GM21423 (cell line): ENCODE data around the gene CCDC138.

Experiments used
- ATAC-seq: cut with Tn5 transposase; IDR thresholded peaks from one replicate; pipeline ENCODE4 v1.9.1; 2021; ENCODE audit warnings: mild to moderate bottlenecking, moderate library complexity; ENCODE audit not compliant: unreplicated experiment

CCDC138 gene

GRCh38 chr2:108893277-108893676 is 106.7 kb downstream of the CCDC138 start:
- no peak for ATAC-seq

DNA sequence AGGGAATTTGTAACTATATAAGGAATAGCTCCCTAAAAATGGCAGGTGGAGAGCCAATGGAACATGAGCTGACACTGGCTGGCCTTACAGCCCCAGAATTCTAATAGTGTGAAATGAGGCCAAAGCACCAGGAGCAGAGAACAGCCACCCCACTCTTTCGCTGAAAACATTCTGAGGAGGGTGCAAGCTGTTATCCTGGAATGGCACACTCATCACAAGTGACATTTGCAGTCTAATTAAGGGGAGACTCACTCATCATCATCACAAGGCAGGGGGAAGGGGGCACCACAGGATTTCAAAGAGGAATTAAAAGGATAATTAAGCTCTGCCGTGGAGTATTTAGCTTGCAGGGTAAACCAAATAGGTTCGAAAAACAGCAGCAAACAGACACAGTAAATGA is 108.2 kb downstream of the CCDC138 start:
- ATAC-seq = no peak

DNA sequence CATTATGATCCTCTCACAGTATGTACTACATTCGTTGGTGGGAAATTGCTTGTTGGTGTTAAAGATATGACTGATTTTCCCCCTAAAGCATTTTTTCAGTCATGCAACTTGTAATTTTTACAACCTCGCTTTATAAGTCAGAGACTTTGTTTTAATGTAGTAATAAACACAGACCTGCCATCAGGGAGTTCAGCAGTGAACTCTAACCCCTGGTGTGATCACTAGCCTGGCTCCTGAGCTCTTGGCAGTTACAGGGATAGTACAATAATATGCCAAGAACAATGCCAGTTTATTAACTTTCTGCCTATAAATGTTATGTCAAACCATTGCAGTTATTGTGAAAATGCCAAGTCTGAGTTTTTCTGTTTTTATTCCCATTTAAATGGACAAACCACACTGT is 108.6 kb downstream of the CCDC138 start:
- ATAC-seq = no peak

DNA sequence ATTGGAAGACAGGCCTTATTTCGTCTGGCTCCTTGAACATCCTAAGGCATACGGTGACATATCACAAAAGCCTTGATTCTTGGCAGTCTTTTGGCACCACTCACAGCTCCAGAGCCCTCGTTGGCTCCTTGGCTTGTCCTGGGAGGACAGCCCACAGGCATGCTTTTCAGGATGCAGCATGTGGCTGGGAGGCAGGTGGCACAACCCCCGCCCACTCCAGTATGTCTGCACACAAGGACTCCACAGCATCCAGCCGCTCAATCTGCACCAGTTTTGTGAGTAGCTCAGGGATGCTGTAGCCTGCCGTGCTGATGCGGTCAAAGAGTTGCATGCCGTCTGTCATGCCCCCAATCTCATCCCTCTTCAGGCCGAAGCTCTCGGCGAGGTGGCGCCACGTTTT is 110.2 kb downstream of the CCDC138 start:
- no peak for ATAC-seq

- no peak for ATAC-seq
These were observed 111.9 kb downstream of the CCDC138 start for GRCh38 chr2:108898315-108899082.

DNA sequence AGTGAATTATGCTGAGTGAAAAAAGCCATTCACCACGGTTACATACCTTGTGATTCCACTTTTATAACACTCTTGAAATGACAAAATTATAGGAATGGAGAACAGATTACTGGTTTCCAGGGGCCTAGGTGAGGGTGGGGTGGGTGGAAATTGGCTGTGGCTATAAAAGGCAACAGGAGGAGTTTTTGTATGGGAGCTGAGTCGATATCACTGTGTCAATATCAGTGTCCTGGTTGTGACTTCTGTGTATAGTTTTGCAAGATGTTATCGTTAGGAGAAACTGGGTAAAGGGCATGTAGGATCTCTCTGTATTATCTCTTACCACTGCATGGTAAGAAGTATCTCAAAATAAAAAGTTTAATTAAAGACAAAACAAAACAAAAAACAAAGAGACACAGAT is 118.1 kb downstream of the CCDC138 start:
- no peak for ATAC-seq

DNA sequence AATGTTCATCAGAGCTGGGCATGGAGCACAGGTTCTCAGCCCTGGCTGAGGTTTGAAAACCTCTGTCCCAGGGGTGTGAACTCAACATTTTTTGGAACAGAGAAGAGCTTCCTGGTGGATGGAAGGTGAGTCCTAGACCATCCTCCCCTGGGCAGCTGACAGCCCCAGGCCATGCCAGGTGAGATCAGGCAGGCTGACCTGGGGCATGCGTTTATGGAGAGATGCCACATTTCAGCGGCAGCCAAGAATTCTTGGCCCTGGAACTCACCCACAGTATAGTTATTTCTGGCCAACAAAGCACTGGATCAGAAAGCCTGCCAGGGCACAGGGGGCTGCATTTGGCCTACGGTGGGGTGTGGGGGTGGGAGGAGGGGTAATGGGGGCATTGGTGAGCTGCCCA is 118.6 kb downstream of the CCDC138 start:
- ATAC-seq = no peak

GRCh38 chr2:108905906-108906305 is 119.3 kb downstream of the CCDC138 start:
- ATAC-seq = no peak

- ATAC-seq = no peak
These were observed 120.0 kb downstream of the CCDC138 start for GRCh38 chr2:108906403-108907077.

GRCh38 chr2:108907822-108908712 is 121.5 kb downstream of the CCDC138 start:
- no peak for ATAC-seq

DNA sequence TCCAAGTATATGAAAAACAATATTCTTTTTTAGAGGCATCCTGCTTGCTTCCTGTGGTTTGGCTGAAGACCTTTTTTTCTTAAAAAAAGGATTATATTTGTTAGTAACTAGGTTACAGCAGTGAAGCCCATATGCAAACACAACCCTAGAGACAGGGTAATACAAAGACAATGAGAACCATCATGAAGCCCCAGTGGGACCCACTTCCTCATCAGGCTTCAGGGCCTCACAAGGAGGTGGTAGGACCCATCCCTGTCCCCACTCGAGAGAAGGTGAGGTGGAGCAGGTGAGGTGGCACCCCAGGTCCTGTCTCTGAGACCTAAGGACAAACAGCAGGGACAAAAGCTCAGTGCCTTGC is 122.1 kb downstream of the CCDC138 start:
- ATAC-seq = no peak

GRCh38 chr2:108909275-108909823 is 122.8 kb downstream of the CCDC138 start:
- ATAC-seq = no peak

- ATAC-seq = no peak
These were observed 123.5 kb downstream of the CCDC138 start for GRCh38 chr2:108910011-108910431.

DNA sequence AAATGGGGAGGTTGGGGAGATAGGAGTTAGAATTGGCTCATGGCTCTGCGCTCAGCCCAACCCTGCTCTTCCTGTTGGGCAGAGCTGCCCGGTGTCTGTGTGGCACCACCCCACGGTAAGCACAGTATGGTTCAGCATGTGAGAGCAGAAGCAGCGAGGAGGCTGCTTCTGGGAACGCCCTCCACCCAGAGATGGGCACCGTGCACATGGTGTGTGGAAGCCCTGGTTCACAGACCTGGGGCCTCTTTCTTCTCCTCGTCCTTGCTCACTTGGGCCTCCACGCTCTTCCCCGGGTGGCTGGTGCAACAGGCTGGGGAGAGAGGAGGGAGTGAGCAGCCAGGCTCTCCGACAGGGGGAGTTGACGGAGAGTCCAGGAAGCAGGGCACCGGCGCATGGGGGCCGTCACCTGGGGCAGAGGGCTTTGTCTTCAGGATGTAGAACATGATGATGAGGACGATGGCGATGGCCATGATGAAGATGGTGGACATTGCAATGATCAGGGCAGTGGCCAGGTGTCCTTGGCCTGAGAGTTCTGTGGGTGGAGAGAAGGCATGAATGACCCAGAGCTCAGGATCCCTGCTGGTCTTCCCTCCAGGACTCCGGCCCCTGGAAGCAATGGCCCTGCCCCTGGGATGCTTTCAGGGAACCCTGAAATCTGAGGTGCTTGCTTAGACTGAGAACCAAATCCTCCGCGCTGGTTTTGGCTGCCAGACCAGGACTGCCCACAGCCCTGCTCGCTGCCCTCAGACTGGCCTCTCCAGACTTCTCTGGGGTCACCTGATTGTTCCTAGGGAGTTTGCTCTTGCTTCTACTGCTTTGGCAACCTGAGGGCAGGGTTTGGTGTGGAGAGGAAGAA is 124.2 kb downstream of the CCDC138 start:
- ATAC-seq = no peak

- ATAC-seq = no peak
These were observed 124.8 kb downstream of the CCDC138 start for GRCh38 chr2:108911401-108911800.

- no peak for ATAC-seq
These were observed 125.4 kb downstream of the CCDC138 start for GRCh38 chr2:108911807-108912628.

DNA sequence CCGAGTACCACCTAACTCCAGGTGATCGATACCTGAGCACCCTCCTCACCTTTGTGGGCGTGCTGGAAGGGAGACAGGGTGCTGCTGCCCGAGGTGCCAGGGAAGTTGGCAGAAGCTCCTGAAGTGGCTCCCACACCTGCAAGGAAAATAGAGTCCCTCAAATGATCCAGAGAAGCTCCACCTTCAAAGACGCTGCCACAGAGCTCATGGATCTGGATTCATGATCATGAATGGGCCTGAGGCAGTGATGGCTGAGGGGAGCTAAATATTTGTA is 126.0 kb downstream of the CCDC138 start:
- no peak for ATAC-seq

DNA sequence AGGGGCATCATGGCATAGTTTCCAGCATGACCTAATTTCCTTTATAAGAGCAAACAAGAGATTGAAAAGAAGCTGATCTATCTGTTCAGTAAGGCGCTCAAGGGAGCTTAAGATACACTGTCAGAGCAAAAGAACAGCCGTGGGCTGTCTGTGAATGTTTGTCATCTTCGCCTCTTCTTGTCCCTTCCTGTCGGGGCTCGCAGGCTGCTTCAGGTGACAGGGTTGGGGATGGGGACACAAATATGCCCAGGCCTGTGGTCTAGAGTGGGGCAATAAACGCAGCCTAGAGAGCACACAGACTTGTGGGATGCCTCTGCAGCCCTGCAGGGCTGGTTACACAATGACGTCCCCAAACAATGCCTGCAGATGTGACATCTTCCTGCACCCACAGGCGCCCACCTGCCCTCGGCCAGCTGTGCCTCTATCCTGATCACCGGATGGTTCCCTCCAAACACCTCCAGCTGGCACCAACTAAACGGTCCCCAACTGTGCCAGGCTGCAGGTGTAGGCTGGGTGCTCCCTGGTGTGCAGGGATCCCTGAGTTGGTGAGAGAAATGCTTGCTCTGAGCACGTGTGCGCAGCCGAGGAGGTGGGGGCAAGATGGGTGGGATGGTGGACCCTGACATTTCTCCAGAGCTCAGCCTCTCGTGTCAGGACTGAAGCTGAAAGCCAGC is 129.7 kb downstream of the CCDC138 start:
- ATAC-seq = no peak

DNA sequence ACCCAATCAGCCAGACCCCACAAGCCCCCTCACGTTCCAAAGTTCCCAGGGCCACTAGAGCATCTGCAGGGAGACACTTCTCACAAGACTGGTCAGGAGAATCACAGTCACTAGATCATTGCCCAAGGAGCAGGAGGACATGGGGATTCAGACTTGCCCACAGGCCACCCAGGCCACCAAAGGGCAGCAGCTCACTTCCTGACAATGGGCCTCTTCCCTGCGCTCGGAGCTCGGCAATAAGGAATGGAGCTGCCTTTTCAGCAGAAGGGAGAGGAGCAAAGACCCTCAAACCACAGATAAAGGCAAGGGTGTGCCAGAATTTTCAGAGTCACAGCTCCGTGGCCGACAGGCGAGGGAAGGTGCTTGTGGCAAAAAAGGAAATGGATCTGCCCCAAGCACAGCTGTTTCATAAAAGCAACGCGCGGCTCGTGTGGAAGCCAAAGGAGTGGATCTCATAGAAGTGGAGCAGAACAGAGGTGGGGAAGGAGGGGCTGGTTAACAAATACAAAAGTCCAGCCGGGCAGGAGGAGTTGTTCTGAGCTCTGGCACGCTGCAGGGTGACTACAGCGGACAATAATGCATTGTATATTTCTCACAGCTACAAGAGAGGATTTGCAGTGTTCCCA is 130.3 kb downstream of the CCDC138 start:
- ATAC-seq = no peak
